A549 (cell line): ENCODE data around the gene SZT2. TPM values are rescaled to one million over a fixed set of nuclear protein-coding genes. Genes with fewer than 3 reads are reported as not detected.

Experiments used
- ATAC-seq, 2 experiments: fragments of 200-7000 bp in 1 of 2; fragments of >200 bp in 1 of 2; cut with Nextera tagmentation in 1 of 2; cut with Tn5 transposase in 1 of 2; 3 replicates each; pipeline versions ENCODE4 v1.8.0 to v1.9.1; 2018 to 2020; ENCODE audit warnings: mild to moderate bottlenecking in 1 of 2, moderate library complexity in 1 of 2
- CTCF ChIA-PET: fragments of 300-600 bp; sonication (Branson Sonifier 250); formaldehyde crosslinking; extraction: SDS; loops from one replicate; lab custom pipeline; 2021; ENCODE audit warnings: antibody characterized with exemption, inconsistent platforms; lab: Yijun Ruan, JAX
- POLR2A ChIA-PET: fragments of 350-600 bp; formaldehyde crosslinking; extraction: SDS; loops from one replicate; lab custom pipeline; 2021; ENCODE audit warnings: antibody characterized with exemption, inconsistent platforms; lab: Yijun Ruan, JAX
- DNase-seq, 2 experiments: peaks; one replicate each; pipeline versions ENCODE4 v3.0.0 to v3.0.0-alpha.2; 2011 to 2016; ENCODE audit warnings: low read depth in 1 of 2, low spot score in 1 of 2
- FAIRE-seq: peaks from 2 replicates; lab custom pipeline; 2011; peaks lifted over from hg19 to GRCh38; lab: Jason Lieb, UNC
- H3K27ac ChIP-seq, 2 experiments: fragments of >200 bp; sonication (Bioruptor Twin); formaldehyde crosslinking; 3 replicates each; pipeline ENCODE4 v1.5.1; 2016 to 2017
- H3K4me1 ChIP-seq: fragments of >200 bp; sonication (Bioruptor Twin); formaldehyde crosslinking; 3 replicates; pipeline ENCODE4 v1.6.1; 2016
- H3K4me2 ChIP-seq: fragments of >200 bp; sonication (Bioruptor Twin); formaldehyde crosslinking; 3 replicates; pipeline ENCODE4 v1.6.1; 2016
- H3K4me3 ChIP-seq: fragments of >200 bp; sonication (Bioruptor Twin); formaldehyde crosslinking; 3 replicates; pipeline ENCODE4 v1.5.1; 2016
- H3K9me3 ChIP-seq: fragments of >200 bp; sonication (Bioruptor Twin); formaldehyde crosslinking; 3 replicates; pipeline ENCODE4 v1.6.1; 2016
- ATOH8 ChIP-seq: fragments of 250-450 bp; sonication (Bioruptor Pico); IDR thresholded peaks from 2 replicates; pipeline ENCODE4 v1.5.0; 2020; ENCODE audit warnings: low read depth, mild to moderate bottlenecking, moderate library complexity
- BCL3 ChIP-seq: fragments of >200 bp; sonication (Bioruptor Twin); formaldehyde crosslinking; IDR thresholded peaks from 3 replicates; pipeline ENCODE4 v1.6.1; 2016
- BHLHE40 ChIP-seq: IDR thresholded peaks from 2 replicates; pipeline ENCODE4 v1.6.1; 2012; ENCODE audit warnings: low read depth, low read length, inconsistent platforms
- CBX8 ChIP-seq: fragments of 200-600 bp; sonication (generic); IDR thresholded peaks from 2 replicates; pipeline ENCODE4 v1.6.1; 2016
- CHD2 ChIP-seq: fragments of 150-350 bp; IDR thresholded peaks from 2 replicates; pipeline ENCODE4 v1.6.1; 2014; ENCODE audit warnings: low read length; ENCODE audit not compliant: partially characterized antibody
- CHD4 ChIP-seq: fragments of 200-600 bp; sonication (generic); IDR thresholded peaks from 2 replicates; pipeline ENCODE4 v1.6.1; 2016; ENCODE audit warnings: antibody characterized with exemption, mild to moderate bottlenecking, borderline replicate concordance
- EHF ChIP-seq: fragments of 250-450 bp; sonication (Bioruptor Pico); IDR thresholded peaks from 2 replicates; pipeline ENCODE4 v1.5.0; 2020; ENCODE audit warnings: mild to moderate bottlenecking
- FOSL2 ChIP-seq, 2 experiments: fragments of 450-650 bp in 1 of 2; fragments of >200 bp in 1 of 2; sonication (Bioruptor Twin) in 1 of 2; formaldehyde crosslinking; IDR thresholded peaks; 2 replicates each; pipeline versions ENCODE4 v1.5.0 to v1.6.1; 2016 to 2020; ENCODE audit warnings: mild to moderate bottlenecking in 1 of 2, moderate library complexity in 1 of 2
- HDAC2 ChIP-seq: fragments of 200-600 bp; sonication (generic); IDR thresholded peaks from 2 replicates; pipeline ENCODE4 v1.6.1; 2016
- HES2 ChIP-seq: fragments of >200 bp; sonication (Bioruptor Twin); formaldehyde crosslinking; IDR thresholded peaks from 2 replicates; pipeline ENCODE4 v1.6.1; 2016
- HMGXB4 ChIP-seq: fragments of 250-450 bp; sonication (Bioruptor Pico); IDR thresholded peaks from 2 replicates; pipeline ENCODE4 v1.5.0; 2021; ENCODE audit warnings: mild to moderate bottlenecking, moderate library complexity, borderline replicate concordance
- MYC ChIP-seq: IDR thresholded peaks from 2 replicates; pipeline ENCODE4 v1.6.1; 2012; ENCODE audit warnings: mild to moderate bottlenecking, inconsistent platforms, low read length, improper control_type of control experiment, borderline replicate concordance
- NFE2L2 ChIP-seq: fragments of 150-350 bp; conservative IDR thresholded peaks from 2 replicates; pipeline ENCODE4 v1.6.1; 2014; ENCODE audit warnings: low read length
- NPAS2 ChIP-seq: fragments of 250-450 bp; sonication (Bioruptor Pico); IDR thresholded peaks from 2 replicates; pipeline ENCODE4 v1.8.0; 2022; ENCODE audit warnings: mild to moderate bottlenecking, moderate library complexity, borderline replicate concordance
- POLR2AphosphoS2 ChIP-seq: conservative IDR thresholded peaks from 2 replicates; pipeline ENCODE4 v1.6.1; 2012; ENCODE audit warnings: low read length, improper control_type of control experiment, inconsistent platforms
- RAD21 ChIP-seq, 2 experiments: fragments of >200 bp in 1 of 2; sonication (Bioruptor Twin) in 1 of 2; formaldehyde crosslinking in 1 of 2; IDR thresholded peaks in 1 of 2; conservative IDR thresholded peaks in 1 of 2; 2 replicates in 1 of 2; 3 replicates in 1 of 2; pipeline ENCODE4 v1.6.1; 2012 to 2018; ENCODE audit warnings: inconsistent platforms in 1 of 2
- RCOR1 ChIP-seq: fragments of 150-350 bp; IDR thresholded peaks from 2 replicates; pipeline ENCODE4 v1.6.1; 2014; ENCODE audit warnings: antibody characterized with exemption, low read length, low read depth
- REST ChIP-seq: fragments of 200-600 bp; sonication (generic); IDR thresholded peaks from 2 replicates; pipeline ENCODE4 v1.6.1; 2016; ENCODE audit warnings: antibody characterized with exemption, mild to moderate bottlenecking, moderate library complexity
- RNF2 ChIP-seq: fragments of 200-600 bp; sonication (generic); IDR thresholded peaks from 2 replicates; pipeline ENCODE4 v1.6.1; 2016; ENCODE audit warnings: low read depth, mild to moderate bottlenecking, antibody characterized with exemption, moderate library complexity, borderline replicate concordance
- SMC3 ChIP-seq: fragments of >200 bp; sonication (Bioruptor Twin); formaldehyde crosslinking; IDR thresholded peaks from 3 replicates; pipeline ENCODE4 v1.6.1; 2018; ENCODE audit warnings: inconsistent platforms
- TFCP2L1 ChIP-seq: fragments of 250-450 bp; sonication (Bioruptor Pico); IDR thresholded peaks from 2 replicates; pipeline ENCODE4 v1.5.0; 2021; ENCODE audit warnings: mild to moderate bottlenecking
- TP53 ChIP-seq: fragments of 250-450 bp; sonication (Bioruptor Pico); IDR thresholded peaks from 2 replicates; pipeline ENCODE4 v1.5.0; 2021; ENCODE audit warnings: mild to moderate bottlenecking, moderate library complexity
- USF2 ChIP-seq: fragments of 450-650 bp; IDR thresholded peaks from 2 replicates; pipeline ENCODE4 v1.6.1; 2014; ENCODE audit warnings: antibody characterized with exemption
- ZFP36 ChIP-seq: fragments of 450-650 bp; IDR thresholded peaks from 2 replicates; pipeline ENCODE4 v1.6.1; 2014; ENCODE audit warnings: borderline replicate concordance; ENCODE audit not compliant: partially characterized antibody
- ZSCAN20 ChIP-seq: fragments of 250-450 bp; sonication (Bioruptor Pico); IDR thresholded peaks from 2 replicates; pipeline ENCODE4 v1.8.0; 2022; ENCODE audit warnings: mild to moderate bottlenecking, moderate library complexity
- WGBS: methylation state at CpG from one replicate; pipeline ENCODE4 v1.1.6; 2017; ENCODE audit errors: missing lambda C conversion rate; 5-methylcytosine and 5-hydroxymethylcytosine counted together
- polyA plus RNA-seq, 4 experiments: library from polyadenylated mRNA; depleted of rRNA in 3 of 4; stranded (reverse); fragments of >200 nt; fragmentation: RNase III in 1 of 4; extraction: RNeasy Plus Mini Kit Qiagen cat#74134 plus additional on column Dnase treatment in 1 of 4; gene quantifications; 2 replicates in 3 of 4; 3 replicates in 1 of 4; pipeline ENCODE4 v1.2.3, GENCODE V29; 2011 to 2017

Gene SZT2
- polyA plus RNA-seq, 2 of the 4 experiments (the other 2 are of a cell fraction): 6.1 to 6.5 TPM

GRCh38 chr1:43466403-43466802, 76.7 kb downstream of the SZT2 start:
- H3K4me1 ChIP-seq: peaks cover 10% of the 10 kb centered on the region
- no peak for FAIRE-seq
- H3K9me3 ChIP-seq: no peaks in the 10 kb centered on the region
- H3K4me2 ChIP-seq: no peak overlapping the region
- ChIA-PET CTCF (interaction anchor here (0.7 kb wide), 1 partner anchor 27 kb away, joined by 3 read pairs; no protein-coding TSS in a partner anchor), POLR2A (interaction anchor here (0.8 kb wide), 1 partner anchor 98 kb away, joined by 4 read pairs; the partner anchor contains the start of gene ELOVL1)
- WGBS: 94% methylated on average over 2 of the region's 2 CpGs
- no peak for ATAC-seq
- peak overlapping the region in 1 of 2 experiments; percentile 95; a peak in 4 of 6 replicates for H3K27ac ChIP-seq
- no peak for DNase-seq
- H3K4me3 ChIP-seq: no peak overlapping the region
- no peak for TF ChIP-seq TP53
- no peak for TF ChIP-seq RAD21 (conservative IDR thresholded peaks at IDR 0.05 in 1 of 2, IDR thresholded peaks at IDR 0.05 in 1 of 2)
- TF ChIP-seq CBX8: no peak
- no peak for TF ChIP-seq BCL3
- no peak for TF ChIP-seq TFCP2L1 (CRISPR knock-in tag)
- no peak for TF ChIP-seq BHLHE40
- no peak for TF ChIP-seq RCOR1

- POLR2A ChIA-PET: no interaction called here
- no peak for FAIRE-seq
Observed at GRCh38 chr1:43468414-43468813, 78.7 kb downstream of the SZT2 start.

GRCh38 chr1:43469932-43470331, 80.2 kb downstream of the SZT2 start:
- CTCF ChIA-PET: no interaction called here
- WGBS: 74% methylated on average over 1 of the region's 1 CpG

More at GRCh38 chr1:43468414-43468813, 78.7 kb downstream of the SZT2 start:
- no peak overlapping the region for H3K4me2 ChIP-seq
- H3K27ac ChIP-seq: peak overlapping the region in 1 of 2 experiments; percentile 95; a peak in 3 of 6 replicates
- ATAC-seq (no peak), DNase-seq (no peak)
- no peak overlapping the region for H3K4me3 ChIP-seq
- no peaks in the 10 kb centered on the region for H3K9me3 ChIP-seq
- WGBS: 100% methylated on average over 1 of the region's 3 CpGs
- CTCF ChIA-PET: interaction anchor here (0.8 to 1.1 kb wide), 2 partner anchors 10 to 61 kb away, joined by 4 to 5 read pairs; no protein-coding TSS in a partner anchor
- no peak for TF ChIP-seq NFE2L2
- no peak for TF ChIP-seq CHD2
- no peak for TF ChIP-seq RAD21 (conservative IDR thresholded peaks at IDR 0.05 in 1 of 2, IDR thresholded peaks at IDR 0.05 in 1 of 2)
- TF ChIP-seq HES2: no peak
- no peak for TF ChIP-seq HDAC2
- TF ChIP-seq, all 56 proteins: peak for 0
- H3K4me1 ChIP-seq: peaks cover 29% of the 10 kb centered on the region

More at GRCh38 chr1:43469932-43470331, 80.2 kb downstream of the SZT2 start:
- FAIRE-seq (no peak), ATAC-seq (no peak), DNase-seq (no peak)
- Histone ChIP-seq H3K4me3 (no peak overlapping the region), H3K27ac (peak overlapping the region; percentile 92 to 95), H3K4me2 (no peak overlapping the region), H3K9me3 (no peaks in the 10 kb centered on the region), H3K4me1 (peaks cover 44% of the 10 kb centered on the region)
- TF ChIP-seq ZSCAN20 (CRISPR knock-in tag): no peak
- TF ChIP-seq NPAS2 (CRISPR knock-in tag): no peak
- no peak for TF ChIP-seq CHD4
- TF ChIP-seq ZFP36: no peak
- TF ChIP-seq RNF2: no peak
- TF ChIP-seq REST: no peak
- no peak for TF ChIP-seq FOSL2 (IDR thresholded peaks at IDR 0.05)
- no peak for TF ChIP-seq FOSL2 (CRISPR knock-in tag; IDR thresholded peaks at IDR 0.05)
- no peak for TF ChIP-seq HMGXB4 (CRISPR knock-in tag)
- no peak for TF ChIP-seq MYC
- no peak for TF ChIP-seq USF2
- TF ChIP-seq EHF (CRISPR knock-in tag): no peak
- TF ChIP-seq BHLHE40: no peak
- TF ChIP-seq POLR2AphosphoS2: no peak
- no peak for TF ChIP-seq SMC3
- TF ChIP-seq ATOH8: no peak
- POLR2A ChIA-PET: no interaction called here
